GM18517 (cell line): Measurements from ENCODE around the gene PLEKHG5.
"Not testable (repeated sequence)": the region's sequence is repeated elsewhere in the genome, so short reads cannot be mapped to it uniquely, and the experiment has no call there.

ENCODE experiments used
- ATAC-seq: cut with Tn5 transposase; IDR thresholded peaks from one replicate; pipeline ENCODE4 v1.9.1; 2021; ENCODE audit warnings: mild to moderate bottlenecking, moderate library complexity; ENCODE audit not compliant: unreplicated experiment

Gene PLEKHG5

GRCh38 chr1:6447016-6447817, 44.2 kb downstream of the PLEKHG5 start:
- ATAC-seq: no peak

- ATAC-seq: no peak
Measured at GRCh38 chr1:6446665-6447015, 44.8 kb downstream of the PLEKHG5 start.

DNA sequence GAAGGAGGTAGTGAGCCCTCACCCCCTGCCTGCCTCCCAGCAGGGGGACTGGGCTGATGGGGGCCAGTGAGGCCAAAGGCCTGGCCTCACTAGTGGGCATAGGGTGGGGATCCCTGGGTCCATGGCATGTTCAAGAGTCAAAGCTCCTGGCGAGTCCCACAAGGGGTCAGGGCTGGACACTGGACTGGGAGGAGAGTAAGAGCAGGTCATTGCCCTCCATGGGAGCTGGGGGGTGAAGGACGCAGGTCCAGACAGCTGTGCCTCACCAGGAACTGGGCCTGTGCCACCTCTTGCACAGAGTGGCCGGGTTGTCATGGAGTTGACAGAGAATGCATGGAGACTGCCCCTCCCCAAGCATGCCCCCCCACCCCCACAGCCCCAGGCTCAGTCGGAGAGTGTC, 45.5 kb downstream of the PLEKHG5 start:
- ATAC-seq: not testable (repeated sequence)

- ATAC-seq: no peak
Measured at GRCh38 chr1:6445062-6445763, 46.3 kb downstream of the PLEKHG5 start.

DNA sequence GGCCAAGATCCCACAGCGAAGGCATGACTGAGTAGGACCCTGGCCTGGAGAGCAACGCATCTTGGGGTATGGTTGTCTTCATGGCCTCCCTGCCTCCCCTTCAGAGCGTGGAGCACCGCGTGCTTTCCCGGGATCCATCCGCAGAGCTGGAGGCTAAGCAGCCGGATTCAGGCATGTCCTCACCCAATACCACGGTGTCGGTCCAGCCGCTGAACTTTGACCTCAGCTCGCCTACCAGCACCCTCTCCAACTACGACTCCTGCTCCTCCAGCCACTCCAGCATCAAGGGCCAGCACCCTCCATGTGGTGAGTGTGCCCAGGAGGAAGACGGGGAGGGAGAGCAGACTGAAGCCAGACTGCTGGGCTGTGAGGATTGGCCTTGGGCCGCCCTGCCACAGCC, 47.1 kb downstream of the PLEKHG5 start:
- no peak for ATAC-seq

DNA sequence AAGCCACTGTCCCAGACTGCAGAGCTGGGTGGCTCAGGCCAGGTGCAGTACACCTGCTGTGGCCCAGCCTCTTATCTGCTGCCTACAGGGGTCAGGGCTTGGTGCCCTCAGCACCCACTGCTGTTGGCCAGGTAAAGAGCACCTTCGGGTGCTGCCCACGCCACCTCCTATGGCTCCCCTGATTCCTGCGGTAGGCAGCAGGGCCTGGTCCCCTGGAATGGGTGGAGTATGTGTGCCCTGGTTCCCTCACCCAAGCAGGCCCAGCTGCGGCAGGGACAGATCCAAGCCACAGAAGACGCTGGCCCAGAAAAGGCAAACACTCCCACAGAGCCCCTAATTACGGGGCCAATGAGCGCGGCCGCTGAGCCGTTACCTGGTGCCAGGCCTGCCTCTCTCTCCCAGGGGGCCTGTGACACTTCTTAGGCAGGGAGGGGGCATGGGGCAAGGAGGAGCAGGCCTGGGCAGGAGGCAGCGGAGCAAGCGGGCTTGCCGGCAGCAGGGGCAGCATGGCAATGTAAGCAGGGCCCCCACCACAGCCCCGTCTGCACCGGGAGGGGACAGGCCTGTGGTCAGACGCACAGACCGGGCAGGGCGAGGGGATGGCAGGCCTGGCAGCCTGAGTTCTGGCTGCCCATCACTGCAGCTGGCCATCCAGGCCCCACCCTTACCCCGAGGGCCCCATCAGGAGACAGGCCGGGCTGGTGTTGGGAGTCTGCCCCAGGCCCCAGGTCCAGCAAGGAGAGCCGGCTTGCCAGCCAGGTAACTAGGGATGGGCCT, 47.9 kb downstream of the PLEKHG5 start:
- no peak for ATAC-seq

- no peak for ATAC-seq
Measured at GRCh38 chr1:6441586-6441985, 49.9 kb downstream of the PLEKHG5 start.

- no peak for ATAC-seq
Measured at GRCh38 chr1:6440198-6441126, 51.0 kb downstream of the PLEKHG5 start.

DNA sequence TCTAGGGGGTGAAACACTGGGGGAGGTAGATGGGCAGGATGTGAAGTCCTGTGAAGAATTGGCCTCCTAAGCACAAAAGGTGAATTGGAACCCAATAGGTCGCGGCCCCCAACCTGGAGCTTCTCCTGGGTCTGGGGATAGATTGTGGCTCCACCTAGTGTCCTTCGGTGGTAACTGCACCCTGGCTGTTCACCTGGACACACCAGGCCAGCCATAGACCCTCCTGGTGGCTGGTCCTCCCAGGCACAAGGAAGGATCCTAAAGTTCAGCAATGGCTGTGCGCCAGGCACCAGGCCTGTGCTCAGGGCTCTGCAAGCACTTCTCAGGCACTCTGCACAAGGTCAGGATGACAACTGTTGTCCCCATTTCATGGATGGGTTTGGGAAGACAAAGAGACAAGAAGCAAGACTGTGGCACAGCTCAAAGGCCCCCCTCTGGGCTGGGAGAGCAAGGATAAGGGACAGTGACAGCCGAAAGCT, 53.4 kb downstream of the PLEKHG5 start:
- ATAC-seq: no peak

- ATAC-seq: not testable (repeated sequence)
Measured at GRCh38 chr1:6437012-6437700, 54.3 kb downstream of the PLEKHG5 start.

- ATAC-seq: not testable (repeated sequence)
Measured at GRCh38 chr1:6436277-6436676, 55.2 kb downstream of the PLEKHG5 start.

DNA sequence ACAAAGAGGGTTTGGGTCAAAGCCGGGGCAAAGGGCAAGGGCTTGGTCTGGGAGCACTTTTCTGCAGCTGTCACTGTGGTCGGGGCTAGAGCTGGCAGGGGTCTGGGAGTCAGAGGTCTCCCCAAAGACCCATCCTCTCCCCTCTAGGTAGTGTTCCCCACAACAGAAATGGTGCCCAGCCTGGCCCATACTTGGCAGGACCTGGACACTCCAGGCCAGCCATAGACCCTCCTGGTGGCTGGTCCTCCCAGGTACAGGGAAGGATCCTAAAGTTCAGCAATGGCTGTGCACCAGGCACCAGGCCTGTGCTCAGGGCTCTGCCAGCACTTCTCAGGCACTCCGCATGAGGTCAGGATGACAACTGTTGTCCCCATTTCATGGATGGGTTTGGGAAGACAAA, 55.9 kb downstream of the PLEKHG5 start:
- ATAC-seq: no peak

DNA sequence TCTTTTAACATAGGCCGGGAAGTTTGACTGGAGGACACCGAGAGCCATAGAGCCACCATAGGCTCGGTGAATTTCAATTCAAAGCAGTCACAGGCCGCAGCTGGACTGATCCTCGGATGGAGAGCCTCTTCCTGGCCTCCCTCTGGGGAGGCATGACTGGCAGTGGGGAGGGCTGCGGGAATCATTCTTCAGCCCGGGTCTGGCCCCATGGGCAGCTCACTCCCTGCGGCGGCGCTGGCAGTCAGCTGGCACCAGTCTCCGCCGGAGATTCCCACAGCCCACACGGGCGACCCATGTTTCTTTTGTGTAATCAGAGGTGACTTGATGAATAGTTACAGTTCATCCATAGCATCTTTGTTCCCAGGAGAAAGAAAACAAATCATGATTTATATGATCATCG, 56.3 kb downstream of the PLEKHG5 start:
- no peak for ATAC-seq

GRCh38 chr1:6434186-6434585, 57.3 kb downstream of the PLEKHG5 start:
- no peak for ATAC-seq

DNA sequence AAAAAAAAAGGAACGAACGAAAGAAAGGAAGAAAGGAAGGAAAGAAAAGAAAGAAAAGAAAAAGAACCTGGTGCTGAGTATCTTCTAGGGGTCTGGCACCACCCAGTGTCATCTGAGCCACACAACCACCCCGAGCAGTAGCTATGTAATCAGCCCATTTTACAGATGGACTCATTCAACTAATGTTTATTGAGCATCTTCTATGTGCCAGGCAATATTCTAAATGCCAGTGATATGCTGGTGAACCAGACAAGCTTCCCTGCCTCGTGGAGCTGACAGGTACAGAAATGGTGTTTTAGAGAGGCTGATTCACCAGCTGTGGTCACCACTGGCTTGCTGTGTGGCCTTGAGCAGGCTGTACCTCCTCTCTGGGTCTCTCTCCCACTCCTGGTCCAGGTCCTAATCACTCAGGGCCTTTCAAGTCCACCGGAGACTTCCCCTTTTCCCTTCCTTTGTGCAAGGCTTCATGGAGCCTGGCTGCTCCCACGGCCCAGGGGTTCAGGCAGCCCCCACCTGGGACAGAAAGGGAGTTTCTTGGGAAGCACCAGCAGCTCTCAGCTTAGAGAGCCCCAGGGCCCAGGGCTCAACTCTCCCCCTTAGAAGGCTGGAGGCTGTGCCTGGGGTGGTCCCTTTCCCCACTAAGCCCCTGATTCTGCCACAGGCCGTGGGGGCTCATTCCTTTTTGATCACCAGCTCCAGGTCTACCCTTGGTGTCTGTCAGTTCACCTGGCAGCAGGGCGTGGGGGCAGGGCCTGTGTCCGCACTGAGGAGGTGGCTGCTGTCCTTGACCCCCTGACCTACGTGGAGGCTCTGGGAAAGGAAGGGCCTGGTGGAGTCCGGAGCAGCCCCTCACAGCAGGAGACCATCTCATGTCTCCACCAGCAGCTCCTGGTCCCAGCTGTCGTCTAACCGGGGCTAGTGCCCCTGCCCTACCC, 59.6 kb downstream of the PLEKHG5 start:
- ATAC-seq: not testable (repeated sequence)

- not testable (repeated sequence) for ATAC-seq
Measured at GRCh38 chr1:6429660-6430411, 61.6 kb downstream of the PLEKHG5 start.

GRCh38 chr1:6428453-6428852, 63.0 kb downstream of the PLEKHG5 start:
- ATAC-seq: not testable (repeated sequence)
